GM18526 (cell line): Measurements from ENCODE around the gene FCRL1.

Experiments
- POLR2A ChIP-seq: IDR thresholded peaks from 3 replicates; pipeline ENCODE4 v1.6.1; 2011; ENCODE audit not compliant: insufficient read length; ENCODE audit errors: extremely low read depth

Gene FCRL1

DNA sequence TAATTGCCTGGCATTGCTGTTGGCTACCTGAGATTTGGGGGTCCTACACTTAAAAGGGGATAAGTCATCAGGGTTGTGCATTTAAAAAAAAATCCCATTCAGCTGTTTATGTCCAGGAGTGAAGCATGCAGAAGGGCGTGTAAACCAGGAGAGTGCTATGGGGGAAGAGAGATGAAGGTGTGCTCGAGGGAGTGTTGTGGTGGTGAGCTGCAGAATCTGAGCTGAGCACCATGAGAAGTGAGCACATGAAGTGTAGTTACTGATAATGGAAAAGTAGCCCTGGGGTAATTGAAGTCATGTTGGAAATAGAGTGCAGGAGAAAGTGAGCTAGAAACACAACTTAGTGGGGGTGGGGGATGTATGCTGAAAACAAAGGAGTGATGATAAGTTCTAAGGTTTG lies 705 bp downstream of the FCRL1 start:
- no peak for TF ChIP-seq POLR2A

DNA sequence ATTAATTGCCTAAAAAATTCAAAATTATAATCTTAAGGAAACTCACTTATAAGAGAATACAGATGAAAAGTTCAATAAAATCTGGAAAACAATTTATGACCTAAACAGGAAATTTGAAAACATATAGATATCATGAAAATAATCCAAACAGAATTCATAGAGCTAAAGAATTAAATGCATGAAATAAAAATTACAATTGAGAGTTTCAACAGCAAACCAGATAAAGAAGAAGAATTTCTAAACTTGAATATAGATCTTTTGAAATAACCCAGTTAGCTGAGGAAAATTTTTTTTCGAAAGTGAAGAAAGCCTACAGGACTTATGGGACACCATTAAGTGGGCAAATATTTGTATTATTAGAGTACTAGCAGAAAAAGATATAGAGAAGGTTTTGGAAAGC lies 6.7 kb downstream of the FCRL1 start:
- TF ChIP-seq POLR2A = no peak

DNA sequence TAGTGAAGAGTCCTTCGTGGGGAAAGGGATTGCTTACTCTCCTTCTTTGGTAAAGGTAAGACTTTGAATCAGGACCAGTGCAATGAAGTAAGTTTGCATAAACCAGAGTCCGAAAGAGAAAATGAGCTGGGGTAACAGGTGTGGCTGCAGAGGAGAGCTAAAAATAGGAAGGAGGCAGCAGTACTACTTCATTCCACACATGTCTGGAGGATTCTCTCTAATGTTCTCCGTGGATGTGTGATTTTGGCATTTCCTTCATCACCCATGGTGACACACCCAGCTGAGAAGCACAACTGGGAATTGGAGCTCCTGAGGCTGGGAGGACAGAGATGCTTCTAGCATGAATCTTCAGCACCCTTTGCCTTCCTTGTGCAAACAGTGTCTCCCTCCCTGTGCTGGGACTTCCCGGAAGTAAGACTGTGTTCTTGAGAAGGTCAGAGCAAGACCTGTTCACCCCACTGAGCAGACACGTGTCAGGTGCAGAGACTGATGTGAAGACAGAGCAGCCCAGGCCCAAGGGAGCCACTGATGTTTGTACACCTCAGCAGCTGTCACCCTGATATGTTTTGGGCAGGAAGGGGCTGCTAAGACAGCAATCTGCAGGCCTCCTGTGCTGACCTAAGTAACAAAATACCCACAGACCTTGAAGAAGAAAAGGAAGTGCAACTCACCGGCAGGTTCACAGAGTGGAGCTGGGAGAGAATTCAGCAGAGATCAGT lies 13.3 kb downstream of the FCRL1 start:
- TF ChIP-seq POLR2A = no peak

DNA sequence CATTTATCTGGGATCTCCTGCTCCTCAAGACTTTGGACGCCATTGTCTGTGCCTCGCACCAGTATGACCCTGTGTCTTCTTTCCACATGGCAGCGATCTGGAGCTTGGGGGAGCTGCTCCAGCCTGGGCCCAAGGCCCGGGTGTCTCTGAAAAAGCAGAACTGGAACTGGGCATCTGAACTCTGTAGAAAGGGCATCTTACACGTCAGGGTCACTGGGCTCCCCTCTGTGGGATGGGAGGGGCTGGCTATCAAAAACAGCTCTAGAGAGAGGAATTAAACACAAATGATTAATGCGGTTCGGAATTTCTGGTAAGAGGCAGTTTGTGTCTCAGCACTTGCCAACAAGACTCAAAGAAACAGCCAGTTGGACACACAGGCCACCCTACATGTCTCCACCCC lies 16.1 kb downstream of the FCRL1 start:
- TF ChIP-seq POLR2A = no peak

DNA sequence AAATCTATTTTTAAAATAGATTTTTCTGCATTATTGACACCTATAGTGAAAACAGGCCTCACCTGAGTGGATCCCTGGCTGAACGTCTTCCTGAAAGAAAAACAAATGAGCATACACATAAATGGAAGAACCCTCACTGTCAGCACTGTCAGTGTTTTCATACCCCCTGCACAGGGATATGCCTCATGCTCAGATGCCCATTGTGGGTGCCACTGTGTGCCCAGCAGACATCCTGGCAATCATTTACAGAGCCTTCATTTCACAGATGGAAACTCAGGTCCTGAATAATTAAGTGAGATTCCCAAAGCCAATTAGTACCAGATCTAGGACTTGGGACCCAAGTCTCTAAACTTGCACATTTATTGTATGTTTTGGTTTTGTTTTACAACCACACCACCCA lies 19.9 kb downstream of the FCRL1 start:
- TF ChIP-seq POLR2A = no peak

- TF ChIP-seq POLR2A = no peak
Observed at GRCh38 chr1:157798211-157798610, 21.7 kb downstream of the FCRL1 start.

- TF ChIP-seq POLR2A = no peak
Observed at GRCh38 chr1:157785248-157785647, 34.7 kb downstream of the FCRL1 start.

DNA sequence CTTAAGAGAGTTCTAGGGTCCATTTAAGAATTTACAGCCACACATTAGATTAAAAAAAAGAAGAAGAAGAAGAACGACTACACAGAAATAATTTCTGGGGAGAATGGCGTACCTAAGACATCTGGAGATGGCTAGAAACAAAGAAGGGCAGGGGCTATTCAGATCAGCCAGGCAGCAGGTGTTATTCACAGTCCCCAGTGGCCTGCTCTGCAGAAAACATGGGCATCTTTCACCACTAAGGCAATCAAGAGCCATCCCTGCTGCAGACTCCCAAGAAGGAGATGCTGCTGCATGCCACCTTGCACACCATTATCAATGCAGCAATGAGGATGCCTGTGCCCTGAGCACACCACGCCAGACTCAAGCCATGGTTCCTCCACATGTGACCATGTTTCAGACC lies 35.1 kb downstream of the FCRL1 start:
- TF ChIP-seq POLR2A = no peak

GRCh38 chr1:157782931-157783330 lies 37.0 kb downstream of the FCRL1 start:
- no peak for TF ChIP-seq POLR2A

DNA sequence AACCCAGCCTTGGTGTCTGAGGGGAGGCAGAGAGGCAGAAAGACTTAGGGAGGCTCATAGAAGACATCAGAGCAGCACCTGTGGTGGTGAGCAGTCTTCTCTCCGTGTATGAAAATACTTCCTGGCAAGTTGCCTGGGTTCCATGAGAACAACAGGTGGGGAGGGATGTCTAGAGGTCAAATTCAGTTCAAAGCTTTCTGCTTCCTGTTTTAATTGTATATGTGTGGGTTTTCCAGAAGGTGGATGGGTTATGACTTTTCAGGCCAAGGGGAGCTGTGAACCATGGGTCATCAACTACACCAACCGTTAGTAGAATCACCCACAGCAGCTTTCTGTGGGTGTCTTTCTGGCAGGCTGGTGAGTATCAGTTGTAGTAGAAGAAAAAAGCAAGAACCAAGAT lies 38.9 kb downstream of the FCRL1 start:
- no peak for TF ChIP-seq POLR2A

DNA sequence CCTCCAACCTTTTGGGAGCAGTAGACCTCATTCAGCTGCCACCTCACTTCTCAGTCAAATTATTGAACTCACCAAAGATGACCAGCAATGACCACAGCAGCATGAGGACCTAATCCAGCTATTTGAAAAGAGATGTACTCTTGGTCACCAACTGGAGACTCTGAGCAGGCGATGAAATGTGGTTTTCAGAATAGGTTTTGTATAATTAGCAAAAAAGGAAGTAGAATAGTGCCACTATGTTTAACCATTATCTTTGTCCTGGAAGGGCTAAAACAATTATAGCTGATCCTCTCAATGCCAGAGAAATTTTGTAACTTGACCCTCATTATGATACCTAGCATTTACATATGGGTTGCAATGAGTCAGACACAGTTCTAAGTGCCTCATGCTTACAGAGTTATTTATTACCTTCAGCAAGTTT lies 42.9 kb downstream of the FCRL1 start, which contains the start of gene FCRL2:
Gene FCRL2, minus strand, starts transcription at position 162 of the 421 bp plus-strand sequence. Its CDS starts 59 bp downstream, at position 103.
- TF ChIP-seq POLR2A = no peak

DNA sequence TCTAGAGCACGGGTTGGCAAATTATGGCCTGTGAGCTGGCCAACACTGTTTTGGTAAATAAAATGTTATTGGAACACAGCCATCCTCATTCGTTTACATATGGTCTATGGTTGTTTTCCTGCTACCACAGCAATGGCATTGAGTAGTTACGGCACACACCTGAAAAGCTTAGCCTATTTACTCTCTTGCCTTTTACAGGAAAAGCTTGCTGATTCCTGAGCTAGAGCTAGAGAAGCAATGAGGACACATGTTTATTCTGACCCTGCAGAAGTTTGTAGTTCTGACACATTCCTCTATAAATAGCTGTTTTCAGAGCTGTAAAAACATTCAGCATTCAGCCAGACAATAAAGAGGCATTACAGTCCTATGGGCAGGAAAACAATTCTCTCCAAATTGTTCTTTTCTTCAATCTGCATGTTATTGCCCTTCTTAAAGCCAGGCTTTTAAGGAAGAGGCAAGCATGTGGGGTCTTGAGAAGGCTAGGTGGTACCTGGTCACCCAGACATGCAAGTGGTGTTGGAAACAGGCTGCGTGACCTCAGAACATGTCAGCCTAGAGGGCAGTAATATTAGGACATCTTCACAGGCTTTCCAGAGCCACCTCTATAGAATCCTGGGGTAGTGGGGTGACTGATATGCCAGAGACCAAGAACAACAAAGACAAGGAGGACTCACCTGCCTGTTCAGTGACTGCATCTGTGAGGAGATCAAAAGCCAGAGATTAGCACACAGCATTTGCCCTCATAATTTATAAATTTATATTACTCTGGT lies 44.6 kb downstream of the FCRL1 start:
- no peak for TF ChIP-seq POLR2A

DNA sequence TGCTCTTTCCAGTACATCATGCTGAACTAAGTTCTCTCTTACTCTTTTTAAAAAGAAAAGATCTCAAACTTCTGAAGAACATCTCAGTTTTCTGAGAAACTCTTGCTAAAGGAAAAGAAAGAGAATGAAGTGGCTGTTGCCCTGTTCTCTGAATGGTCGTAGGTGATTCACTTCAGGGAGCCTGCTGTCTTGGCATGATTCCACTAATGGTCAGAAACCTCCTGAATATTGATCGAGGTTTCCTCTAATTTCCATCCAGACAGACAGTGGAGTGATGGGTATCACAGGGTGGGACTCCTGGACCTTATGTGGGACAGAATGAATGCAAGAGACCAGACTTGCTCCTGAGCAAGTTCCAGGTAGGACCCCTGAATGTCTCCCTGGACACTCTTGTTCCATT lies 45.5 kb downstream of the FCRL1 start:
- TF ChIP-seq POLR2A = no peak

GRCh38 chr1:157773493-157774350 lies 46.2 kb downstream of the FCRL1 start:
- no peak for TF ChIP-seq POLR2A

DNA sequence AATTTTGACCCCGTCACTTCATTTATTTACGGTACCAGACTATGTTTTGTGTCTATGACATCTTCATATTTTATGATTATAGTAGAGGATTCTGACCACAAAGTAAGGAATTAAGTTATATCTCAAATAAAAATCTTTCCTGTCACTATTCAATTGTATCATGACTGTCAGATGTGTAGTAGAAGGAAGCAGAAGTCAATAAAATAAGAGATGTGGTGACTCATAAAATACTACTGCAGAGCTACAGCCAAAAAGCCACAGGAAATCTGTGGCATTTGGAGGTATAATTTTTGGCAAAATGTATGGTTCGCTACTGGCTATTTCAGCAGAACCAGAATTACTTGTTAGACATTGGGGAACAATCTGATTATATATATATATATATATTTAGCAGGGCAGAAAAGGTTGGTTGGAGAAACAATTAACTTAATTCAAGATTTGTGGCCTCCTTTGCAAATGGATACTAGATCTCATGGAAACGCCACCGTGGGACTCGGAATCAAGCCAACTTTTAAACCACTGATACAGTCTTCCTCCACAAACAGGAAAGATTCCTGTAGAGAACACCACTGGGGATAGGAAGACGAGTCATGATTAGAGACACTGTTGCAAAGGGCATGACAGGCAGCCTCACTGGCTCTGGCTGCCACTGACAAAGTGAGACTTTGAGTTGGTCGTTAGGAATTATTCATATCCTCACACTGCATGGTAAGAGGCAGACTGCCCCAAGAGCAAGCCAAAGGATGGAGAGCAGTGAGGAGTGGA lies 48.1 kb downstream of the FCRL1 start:
- no peak for TF ChIP-seq POLR2A
